HG03354 (cell line): ENCODE data around the gene FAM135A.
A peak's percentile ranks its signal among the peaks of the same experiment; 100 is the strongest.

ENCODE experiments used
- ATAC-seq: cut with Tn5 transposase; IDR thresholded peaks from one replicate; pipeline ENCODE4 v1.9.1; 2021; ENCODE audit warnings: mild to moderate bottlenecking; ENCODE audit not compliant: unreplicated experiment, poor library complexity, severe bottlenecking

The FAM135A gene

DNA sequence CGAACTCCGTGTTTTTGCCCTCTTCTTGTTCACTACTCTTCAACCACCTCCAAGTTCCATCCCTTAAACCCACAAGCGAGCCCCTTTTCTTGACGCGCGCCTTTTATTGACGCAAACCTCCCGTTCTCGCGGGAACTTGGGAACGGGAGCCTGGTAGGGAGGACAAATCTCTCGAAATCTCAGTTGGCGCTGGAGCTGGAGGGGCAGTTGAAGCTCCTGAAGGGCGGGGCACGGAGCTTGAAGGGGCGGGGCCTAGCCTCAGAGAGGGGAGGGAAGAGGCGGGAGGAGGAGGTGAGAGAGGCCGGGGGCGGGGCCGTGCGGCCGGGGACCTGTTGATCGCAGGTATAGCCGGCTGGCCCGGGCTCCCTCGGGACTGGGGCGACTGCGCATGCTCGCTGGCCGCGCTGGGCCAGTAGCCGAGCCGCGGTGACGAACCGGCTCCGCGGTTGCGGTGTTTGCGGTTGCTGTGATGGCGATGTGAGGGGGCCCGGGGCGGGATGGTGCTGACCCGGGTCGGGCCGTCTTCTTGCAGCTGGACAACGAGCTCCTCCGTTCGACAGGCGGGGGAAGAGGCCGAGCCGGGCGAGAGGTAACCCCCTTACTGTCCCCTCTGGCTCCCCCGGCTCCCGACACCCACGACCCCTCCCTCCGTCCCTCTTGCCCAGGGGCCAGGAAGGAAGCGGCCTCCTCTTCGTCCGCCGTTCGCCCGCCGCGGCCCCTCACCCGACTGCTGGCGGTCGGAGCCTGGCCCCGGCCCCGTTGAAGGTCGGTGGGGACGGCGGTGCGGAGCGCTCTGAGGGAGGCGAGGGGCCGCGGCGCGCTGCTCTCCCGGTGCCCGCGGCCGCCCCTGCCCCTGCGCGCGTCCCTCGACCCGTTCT is at the start of gene FAM135A:
Gene FAM135A, plus strand, starts transcription at position 395 of the 878 bp plus-strand sequence. CDS start 14,835 bp downstream, outside the sequence.
- peak; percentile 84 for ATAC-seq

DNA sequence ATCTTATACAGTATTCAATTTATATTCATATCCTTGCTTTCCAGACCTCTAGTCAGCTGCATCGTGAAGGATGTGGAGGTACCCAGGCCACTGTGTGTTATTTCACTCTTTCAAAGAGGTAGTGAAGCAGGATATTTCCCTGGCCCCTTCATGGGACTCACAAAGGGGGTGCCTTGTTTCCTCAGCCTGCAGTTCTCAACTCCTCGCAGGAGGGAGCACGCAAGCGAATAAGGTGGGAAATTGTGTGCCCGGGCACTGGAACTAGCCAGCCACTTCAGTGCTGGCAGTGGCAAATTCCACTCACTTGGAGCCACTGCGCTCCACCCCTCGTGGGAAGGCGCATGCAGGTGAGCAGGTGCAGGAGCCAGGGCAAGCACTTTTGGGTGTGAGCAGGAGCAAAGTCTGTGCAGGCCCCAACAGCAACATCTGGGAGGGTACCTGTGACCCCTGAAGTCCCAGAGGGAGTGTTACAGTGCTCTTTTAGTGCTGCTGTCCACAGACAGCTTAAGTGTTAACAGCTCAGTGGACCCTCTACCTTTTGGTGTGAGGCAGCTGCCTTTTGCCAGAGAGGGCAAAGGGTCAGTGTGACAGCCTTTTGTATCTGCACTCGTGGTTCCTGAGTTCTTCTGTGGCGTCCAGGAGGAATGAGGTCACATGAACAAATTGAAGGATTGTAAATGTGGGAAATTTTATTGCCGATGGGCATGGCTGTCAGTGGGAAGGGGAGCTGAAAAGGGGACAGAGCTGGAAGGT is 49.4 kb upstream of the FAM135A start:
- ATAC-seq = no peak

DNA sequence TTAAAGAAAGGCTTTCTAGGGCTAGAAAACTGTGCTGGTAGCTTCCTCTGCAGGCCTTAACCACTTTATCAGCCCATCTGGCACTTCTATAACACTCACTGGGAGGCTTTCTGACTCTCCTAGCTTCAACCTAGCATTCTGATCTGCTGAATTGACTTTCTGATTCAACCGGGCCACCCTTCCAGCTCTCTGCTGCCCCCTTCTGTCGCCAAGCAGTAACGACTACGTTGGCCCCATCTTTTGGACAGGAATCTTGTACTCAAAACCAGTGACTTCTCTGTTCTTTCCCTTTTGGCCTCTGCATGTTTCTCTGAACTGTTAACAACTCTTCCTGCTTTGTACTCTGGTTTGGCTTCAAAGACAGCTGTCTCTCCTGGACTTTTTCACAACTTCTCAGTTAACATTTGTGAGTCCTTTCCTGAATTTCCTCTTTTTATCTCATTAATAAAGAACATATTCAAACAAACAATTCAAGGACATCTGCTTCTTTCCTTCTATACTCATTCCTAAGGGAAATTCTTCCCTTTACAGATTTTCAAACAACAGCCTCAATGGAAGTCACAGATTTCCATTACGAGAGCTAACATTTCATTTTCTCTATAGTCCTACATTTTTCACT is 43.9 kb upstream of the FAM135A start:
- peak; percentile 88 for ATAC-seq

DNA sequence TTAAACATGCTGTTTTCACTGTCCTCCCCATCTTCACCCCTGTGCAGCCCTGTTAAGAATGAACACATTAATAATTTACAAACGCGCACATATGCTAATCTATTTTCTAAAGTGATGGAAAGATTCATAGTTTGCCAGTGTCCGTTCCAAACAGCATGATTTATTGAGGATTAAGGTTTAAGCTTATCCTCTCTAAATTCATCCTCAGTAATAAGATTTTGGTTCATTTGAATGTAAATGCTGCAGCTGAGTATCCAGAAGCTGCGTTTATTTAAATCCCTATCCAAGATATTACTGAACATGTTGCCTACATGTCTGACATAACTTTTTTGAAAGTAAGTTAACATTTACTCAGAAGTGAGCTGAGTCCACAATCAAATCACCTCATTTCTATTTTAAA is 42.8 kb upstream of the FAM135A start:
- ATAC-seq = no peak

DNA sequence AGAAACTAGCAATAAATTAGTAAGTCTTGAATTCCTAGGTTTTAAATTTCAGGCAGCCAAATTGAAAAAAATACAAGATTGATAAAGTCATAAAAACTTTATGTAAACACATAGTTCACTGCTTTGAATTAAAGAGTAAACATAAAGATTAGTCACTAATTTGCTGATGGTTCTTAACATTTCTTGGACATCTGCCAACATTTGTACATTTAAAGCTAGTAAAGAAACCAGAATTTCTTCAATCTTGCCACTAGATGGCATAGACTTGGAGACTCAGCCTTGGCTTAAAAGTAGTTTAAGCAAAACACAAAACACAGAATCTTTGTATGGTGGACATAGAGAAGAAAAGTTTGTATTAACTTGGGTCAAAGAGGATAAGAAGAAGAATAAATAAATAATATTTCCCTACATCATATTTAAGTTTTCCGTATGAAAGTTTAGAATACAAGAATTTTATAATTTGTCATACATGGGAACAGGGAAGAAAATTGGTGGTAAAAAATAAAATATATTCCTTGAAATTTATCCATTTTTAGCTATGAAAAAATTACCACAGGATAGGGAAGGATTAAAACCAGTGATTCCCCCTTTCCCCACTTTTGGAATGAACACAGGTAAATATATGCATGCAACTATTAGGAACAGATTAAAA is 41.7 kb upstream of the FAM135A start:
- ATAC-seq = peak; percentile 62

DNA sequence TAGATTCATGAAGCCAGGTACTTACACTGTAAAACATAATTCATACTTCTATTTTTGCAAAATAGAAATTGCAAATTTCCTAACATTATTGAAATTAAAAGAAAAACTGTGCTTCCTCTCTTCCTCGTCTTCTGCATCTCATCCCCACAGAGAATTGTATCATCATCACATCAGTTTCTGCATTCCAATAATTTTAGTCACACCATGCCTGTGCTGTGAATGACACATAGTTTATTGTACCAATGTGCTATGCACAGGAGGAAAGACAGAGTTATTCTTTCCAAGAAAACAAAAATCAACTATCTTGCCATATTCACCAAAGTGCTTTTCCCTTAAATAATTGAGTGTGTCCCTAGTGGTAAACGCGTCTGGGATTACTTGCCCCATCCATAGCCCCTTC is 38.1 kb upstream of the FAM135A start:
- ATAC-seq = no peak

DNA sequence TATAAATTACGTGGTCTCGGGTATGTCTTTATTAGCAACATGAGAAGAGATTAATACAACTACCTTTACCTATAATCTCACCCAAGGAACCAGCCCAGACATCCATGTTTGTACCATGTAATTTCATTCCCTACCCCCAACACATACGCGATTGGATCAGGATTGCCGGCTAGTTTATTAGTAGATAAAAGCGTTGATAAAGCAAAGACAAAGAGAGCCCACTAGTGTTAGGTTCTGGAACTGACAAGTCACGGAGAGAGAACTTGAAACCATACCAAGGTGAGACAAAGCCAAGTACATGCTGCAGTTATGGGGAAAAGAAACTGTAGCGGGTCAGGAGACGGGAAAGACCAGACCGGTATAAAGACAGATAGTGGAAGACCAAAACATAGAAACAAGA is 37.4 kb upstream of the FAM135A start:
- ATAC-seq = no peak

DNA sequence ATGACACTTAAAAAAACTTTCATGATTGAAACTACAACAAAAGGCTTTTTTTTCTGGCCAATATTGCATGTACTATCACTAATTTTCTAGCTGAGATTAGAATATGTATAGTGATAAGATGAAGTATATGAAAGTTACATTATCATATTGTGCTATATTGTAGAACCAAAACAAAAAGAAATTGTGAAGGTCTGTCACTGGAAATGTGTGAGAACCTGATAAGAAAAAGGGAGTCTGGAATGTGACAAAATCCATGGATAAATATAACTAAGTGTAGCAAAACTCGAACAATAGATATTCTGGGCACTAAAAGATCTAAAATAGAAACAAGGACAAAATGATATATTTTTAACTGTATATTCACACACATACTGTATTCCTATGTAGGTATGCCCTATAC is 36.7 kb upstream of the FAM135A start:
- ATAC-seq = no peak

DNA sequence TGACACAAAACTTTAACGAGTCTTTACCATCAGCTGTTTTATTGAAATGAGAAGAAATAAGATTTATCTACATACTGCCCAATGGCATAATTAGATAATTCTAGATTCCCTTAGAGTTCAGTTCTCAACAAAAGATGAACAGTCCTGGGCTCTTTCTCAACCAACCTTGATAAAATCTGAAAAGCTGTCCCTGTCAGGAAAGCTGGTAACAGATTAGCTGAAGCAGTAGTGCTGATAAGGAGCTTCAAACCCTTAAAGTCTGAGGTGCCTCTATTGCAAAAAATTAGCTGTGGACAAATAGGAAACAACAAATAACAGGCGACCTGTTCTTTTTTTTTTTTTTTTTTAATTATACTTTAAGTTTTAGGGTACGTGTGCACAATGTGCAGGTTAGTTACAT is 35.9 kb upstream of the FAM135A start:
- ATAC-seq = no peak

DNA sequence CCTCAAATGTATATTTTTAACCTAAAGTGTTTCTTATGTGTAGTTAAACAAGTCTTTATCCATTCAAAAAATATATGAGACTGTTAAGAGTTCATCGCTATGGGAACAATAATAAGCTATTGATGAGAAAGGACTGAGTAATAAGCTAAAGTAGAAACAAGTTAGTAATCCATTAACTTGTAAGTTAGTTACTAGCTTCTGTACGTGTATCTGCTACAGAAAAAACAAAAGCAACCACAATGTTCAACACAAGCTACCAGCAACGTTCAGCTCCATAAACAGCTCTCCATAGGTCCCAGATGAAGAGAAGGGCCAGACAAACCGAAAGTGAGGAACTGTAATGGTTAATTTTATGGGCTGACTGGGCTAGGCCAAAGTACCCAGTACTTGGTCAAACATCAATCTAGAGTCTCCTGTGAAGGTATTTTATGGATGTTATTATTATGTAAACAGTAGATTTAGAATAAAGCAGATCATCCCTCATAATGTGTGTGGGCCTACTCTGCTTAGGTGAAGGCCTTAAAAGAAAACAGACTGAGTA is 33.8 kb upstream of the FAM135A start:
- peak; percentile 67 for ATAC-seq

DNA sequence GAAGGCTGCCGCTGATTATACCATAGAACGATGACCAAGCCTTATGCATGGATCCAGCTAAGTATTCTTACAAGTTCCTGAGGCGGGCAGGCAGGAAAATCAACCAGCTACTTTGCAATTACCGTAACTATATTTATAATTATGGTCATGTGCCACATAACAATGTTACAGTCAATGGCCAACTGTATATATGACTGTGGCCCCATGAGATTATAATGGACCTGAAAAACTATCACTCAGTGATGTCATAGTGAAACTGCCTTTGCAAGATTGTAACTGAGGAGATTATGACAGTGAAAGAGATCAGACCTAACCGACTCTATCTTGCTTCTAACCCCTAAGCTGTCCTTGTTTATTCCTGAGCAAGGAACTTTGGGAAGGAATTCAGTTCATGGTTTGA is 33.1 kb upstream of the FAM135A start:
- ATAC-seq = peak; percentile 89

DNA sequence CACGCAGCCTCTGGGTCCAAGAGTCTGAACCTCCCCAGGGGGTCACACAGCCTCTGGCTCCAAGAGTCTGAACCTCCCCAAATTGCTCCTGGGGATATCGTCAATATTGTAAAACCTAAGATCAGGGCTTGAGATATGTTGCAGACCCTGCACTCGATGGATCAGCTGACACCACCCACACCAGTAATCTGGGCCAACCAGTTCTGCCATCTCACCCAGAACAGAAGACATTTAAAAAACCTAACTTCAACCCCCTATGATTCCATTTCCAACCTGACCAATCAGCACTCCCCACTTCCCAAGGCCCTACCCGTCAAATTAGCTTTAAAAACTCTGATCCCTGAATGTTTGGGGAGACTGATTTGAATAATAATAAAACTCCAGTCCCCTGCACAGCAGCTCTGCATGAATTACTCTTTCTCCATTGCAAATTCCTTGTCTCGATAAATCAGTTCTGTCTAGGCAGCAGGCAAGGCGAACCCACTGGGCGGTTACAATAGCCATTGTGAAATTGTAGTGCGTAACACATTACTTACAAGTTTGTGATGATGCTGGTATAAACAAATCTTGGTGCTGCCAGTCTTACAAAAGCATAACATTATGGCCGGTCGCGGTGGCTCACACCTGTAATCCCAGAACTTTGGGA is 32.4 kb upstream of the FAM135A start:
- no peak for ATAC-seq

DNA sequence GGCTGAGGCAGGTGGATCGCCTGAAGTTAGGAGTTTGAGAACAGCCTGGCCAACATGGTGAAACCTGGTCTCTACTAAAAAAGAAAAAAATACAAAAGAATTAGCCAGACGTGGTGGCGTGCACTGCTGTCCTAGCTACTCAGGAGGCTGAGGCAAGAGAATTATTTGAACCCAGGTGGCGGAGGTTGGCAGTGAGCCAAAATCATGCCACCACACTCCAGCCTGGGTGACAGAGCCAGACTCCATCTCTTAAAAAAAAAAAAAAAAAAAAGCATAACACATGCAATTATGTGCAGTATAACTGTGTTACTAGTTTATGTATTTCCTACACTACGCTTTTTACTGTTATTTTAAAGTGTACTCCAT is 31.9 kb upstream of the FAM135A start:
- ATAC-seq = no peak

DNA sequence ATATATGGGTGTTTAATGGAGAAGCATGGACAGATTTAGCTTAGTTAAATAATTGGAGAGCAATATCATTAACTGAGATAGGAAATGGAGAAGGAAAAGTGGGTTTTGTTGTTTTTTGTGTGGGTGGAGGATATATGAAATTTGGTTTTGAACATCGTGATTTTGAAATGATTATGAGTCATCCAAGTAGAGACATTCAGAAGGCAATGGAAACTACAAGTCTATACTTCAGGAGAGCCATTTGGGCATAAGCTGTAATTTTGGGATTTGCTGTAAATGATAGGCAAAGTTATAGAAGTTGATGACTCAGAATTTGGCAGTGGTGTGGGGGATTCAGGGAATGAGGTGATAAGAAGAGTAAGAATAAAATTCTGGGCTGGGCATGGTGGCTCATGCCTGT is 27.4 kb upstream of the FAM135A start:
- ATAC-seq = no peak

DNA sequence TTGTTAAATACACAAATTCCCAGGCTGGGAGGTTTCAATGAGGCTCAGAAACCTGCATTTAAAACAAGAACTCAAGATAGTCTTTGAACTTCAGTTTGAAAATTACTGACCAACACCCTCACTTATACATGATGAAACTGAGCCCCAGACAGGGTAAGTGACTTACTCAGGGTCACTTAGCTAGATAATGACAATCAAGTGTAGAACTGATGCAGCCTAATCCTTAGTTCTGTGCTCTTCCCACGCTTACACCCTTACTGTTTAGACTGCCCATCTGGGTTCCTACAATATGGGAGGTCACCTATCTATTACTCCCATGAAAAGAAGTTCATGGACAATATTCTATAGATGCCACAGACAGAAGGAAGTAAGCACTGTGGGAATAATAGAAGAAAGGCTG is 24.5 kb upstream of the FAM135A start:
- no peak for ATAC-seq

DNA sequence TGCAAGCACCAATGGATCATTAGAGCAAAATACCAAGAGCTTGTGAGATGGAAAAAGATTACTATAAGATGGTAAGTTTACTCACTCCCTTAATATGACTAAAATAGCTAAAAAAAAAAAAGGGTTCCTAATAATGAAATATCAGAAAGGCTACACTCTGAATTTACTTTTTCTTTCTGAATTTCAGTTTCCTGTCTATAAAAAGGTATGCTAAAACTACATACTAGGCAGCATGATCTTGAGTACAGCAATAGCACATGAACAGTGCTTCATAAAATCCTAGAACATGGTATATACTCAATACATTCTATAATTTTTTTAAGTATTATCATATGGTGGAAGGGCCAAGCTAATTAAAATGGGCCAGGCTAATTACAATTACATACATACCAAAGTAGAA is 24.0 kb upstream of the FAM135A start:
- no peak for ATAC-seq

DNA sequence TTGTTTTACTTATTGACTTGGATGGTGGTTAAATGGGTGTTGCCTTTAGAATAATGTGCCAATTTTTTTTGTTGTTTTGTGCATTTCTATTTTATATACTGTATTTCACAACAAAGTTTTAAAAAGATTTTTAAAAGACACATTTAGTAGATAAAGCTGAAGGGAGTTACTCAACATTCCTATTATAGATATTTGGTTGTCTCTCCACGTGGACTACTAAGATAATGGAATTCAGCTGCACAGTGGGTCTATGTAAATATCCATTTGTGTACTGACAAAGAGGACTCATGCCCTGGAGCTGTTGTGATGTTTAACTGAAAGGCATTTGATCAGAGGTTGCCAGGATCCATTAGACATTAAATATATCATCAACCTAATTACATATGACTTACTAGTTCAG is 23.2 kb upstream of the FAM135A start:
- ATAC-seq = no peak

DNA sequence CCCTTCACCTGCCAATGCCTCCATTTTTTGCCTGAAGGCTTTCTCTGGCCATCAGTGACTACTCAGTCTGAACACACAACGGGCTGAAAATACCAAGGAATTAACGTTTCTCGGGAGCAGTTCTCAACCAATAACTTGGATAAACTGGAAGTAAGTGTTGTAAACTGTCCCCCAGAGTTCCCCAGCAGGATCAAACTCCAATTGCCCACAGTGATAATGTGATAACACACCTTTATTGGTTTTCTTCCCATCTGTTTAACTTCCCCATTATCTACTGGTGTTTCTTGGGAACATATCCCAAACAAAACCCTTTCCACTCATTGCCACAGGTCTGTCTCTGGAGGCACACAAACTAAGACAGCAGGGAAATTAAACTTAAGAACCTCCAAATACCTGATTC is 21.8 kb upstream of the FAM135A start:
- no peak for ATAC-seq

DNA sequence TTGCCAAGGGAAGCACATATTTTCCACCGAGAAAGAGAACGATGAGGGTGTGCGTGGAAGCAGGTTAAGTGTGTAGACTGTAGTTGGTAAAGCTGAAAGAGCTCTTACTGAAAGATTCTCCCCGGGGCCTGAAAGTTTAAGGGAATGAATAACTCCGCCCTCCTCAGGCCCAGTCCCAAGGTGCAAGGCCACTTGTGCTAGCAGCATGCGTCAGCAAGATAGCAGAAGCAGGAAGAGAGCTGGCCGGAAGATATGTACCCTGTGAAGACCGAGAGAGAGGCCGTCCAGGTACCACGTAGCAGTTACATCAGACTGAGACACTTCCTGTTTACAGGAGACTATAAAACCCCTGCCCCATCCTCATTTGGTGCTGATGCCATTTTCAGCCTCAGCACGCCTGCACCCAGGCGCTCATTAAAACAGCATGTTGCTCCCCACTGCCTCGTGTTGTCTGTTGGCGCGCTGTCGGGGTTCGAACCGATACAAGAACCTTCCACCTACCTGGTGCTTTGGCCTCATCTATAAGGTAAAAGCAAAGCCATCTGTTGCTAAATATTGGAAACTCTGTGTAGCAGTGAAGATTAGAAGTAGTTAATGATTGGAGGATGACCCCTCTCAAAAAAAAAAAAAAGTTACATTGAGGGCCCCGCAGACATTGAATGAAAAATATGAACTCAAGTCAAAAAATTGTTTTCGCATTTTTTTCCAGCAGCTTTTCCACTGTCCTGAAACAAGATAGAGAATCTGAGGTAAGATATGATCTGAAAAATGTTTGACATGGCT is 18.6 kb upstream of the FAM135A start:
- ATAC-seq = no peak
